GM23338 (cell line): ENCODE results near the gene MARCHF3. TPM values are rescaled to one million over a fixed set of nuclear protein-coding genes. Genes with fewer than 3 reads are reported as not detected.

Experiments
- ATAC-seq: fragments of 200-7000 bp; cut with Tn5 transposase; 3 replicates; pipeline ENCODE4 v1.9.1; 2020
- DNase-seq: peaks from one replicate; pipeline ENCODE4 v3.0.0-alpha.2; 2015; ENCODE audit warnings: low spot score
- H2AFZ ChIP-seq: fragments of 200-600 bp; sonication (generic); 2 replicates; pipeline ENCODE4 v1.8.0; 2016; ENCODE audit warnings: antibody characterized with exemption, mild to moderate bottlenecking, moderate library complexity
- H3F3A ChIP-seq: fragments of 200-600 bp; sonication (generic); replicated peaks from 2 replicates; pipeline ENCODE4 v1.8.0; 2017; ENCODE audit warnings: antibody characterized with exemption, mixed run types, low read depth
- H3K27ac ChIP-seq: fragments of 200-600 bp; sonication (generic); 2 replicates; pipeline ENCODE4 v1.6.1; 2016; ENCODE audit warnings: low read depth
- H3K27me3 ChIP-seq: fragments of 200-600 bp; sonication (generic); 2 replicates; pipeline ENCODE4 v1.8.0; 2016; ENCODE audit warnings: mild to moderate bottlenecking, mixed run types, moderate library complexity; ENCODE audit not compliant: insufficient read depth
- H3K36me3 ChIP-seq: fragments of 200-600 bp; sonication (generic); 2 replicates; pipeline ENCODE4 v1.8.0; 2016; ENCODE audit warnings: mild to moderate bottlenecking; ENCODE audit not compliant: insufficient read depth
- H3K4me1 ChIP-seq: fragments of 200-600 bp; sonication (generic); 2 replicates; pipeline ENCODE4 v1.8.0; 2016; ENCODE audit warnings: mild to moderate bottlenecking, moderate library complexity; ENCODE audit not compliant: insufficient read depth
- H3K4me2 ChIP-seq: fragments of 200-600 bp; sonication (generic); 2 replicates; pipeline ENCODE4 v1.7.1; 2017; ENCODE audit warnings: mixed run types
- H3K4me3 ChIP-seq: fragments of 200-600 bp; sonication (generic); 2 replicates; pipeline ENCODE4 v1.6.1; 2016; ENCODE audit warnings: mixed run types
- H3K79me2 ChIP-seq: fragments of 200-600 bp; sonication (generic); replicated peaks from 2 replicates; pipeline ENCODE4 v1.8.0; 2017; ENCODE audit warnings: mild to moderate bottlenecking; ENCODE audit not compliant: insufficient read depth
- H3K9me2 ChIP-seq: fragments of 200-600 bp; sonication (generic); 2 replicates; pipeline ENCODE4 v1.8.0; 2017; ENCODE audit not compliant: insufficient read depth
- H4K20me1 ChIP-seq: fragments of 200-600 bp; sonication (generic); replicated peaks from 2 replicates; pipeline ENCODE4 v1.8.0; 2017; ENCODE audit warnings: mild to moderate bottlenecking; ENCODE audit not compliant: insufficient read depth
- H3K27ac Mint-ChIP-seq: 2 replicates; pipeline ENCODE4 v1.8.0; 2020; ENCODE audit warnings: inconsistent platforms, mild to moderate bottlenecking, moderate library complexity, mixed read lengths
- H3K27me3 Mint-ChIP-seq: 3 replicates; pipeline ENCODE4 v1.8.0; 2022; ENCODE audit warnings: low read depth, mild to moderate bottlenecking, moderate library complexity, mixed read lengths, inconsistent platforms; ENCODE audit not compliant: insufficient read depth, poor library complexity
- H3K36me3 Mint-ChIP-seq: 3 replicates; pipeline ENCODE4 v1.8.0; 2021; ENCODE audit warnings: low read depth, mild to moderate bottlenecking, inconsistent platforms, moderate library complexity, mixed read lengths
- H3K4me1 Mint-ChIP-seq: 3 replicates; pipeline ENCODE4 v1.8.0; 2020; ENCODE audit warnings: mild to moderate bottlenecking, inconsistent platforms, mixed read lengths
- H3K4me3 Mint-ChIP-seq: 3 replicates; pipeline ENCODE4 v1.8.0; 2021; ENCODE audit warnings: moderate library complexity, mild to moderate bottlenecking, inconsistent platforms, mixed read lengths
- H3K9me3 Mint-ChIP-seq: 3 replicates; pipeline ENCODE4 v1.8.0; 2020; ENCODE audit warnings: moderate library complexity, mild to moderate bottlenecking, inconsistent platforms, mixed read lengths
- CREB1 ChIP-seq: fragments of 250-450 bp; sonication (Bioruptor Pico); IDR thresholded peaks from 2 replicates; pipeline ENCODE4 v1.5.0; 2020; ENCODE audit warnings: low read depth, mild to moderate bottlenecking, moderate library complexity
- ETS1 ChIP-seq: IDR thresholded peaks from 2 replicates; pipeline ENCODE4 v1.6.1; 2016; ENCODE audit warnings: antibody characterized with exemption
- EZH2phosphoT487 ChIP-seq: fragments of 200-600 bp; sonication (generic); IDR thresholded peaks from one replicate; pipeline ENCODE4 v1.8.1; 2018; ENCODE audit warnings: antibody characterized with exemption; ENCODE audit not compliant: unreplicated experiment
- JUNB ChIP-seq: IDR thresholded peaks from one replicate; pipeline ENCODE4 v1.6.1; 2016; ENCODE audit warnings: antibody characterized with exemption; ENCODE audit not compliant: unreplicated experiment
- NANOG ChIP-seq: IDR thresholded peaks from 2 replicates; pipeline ENCODE4 v1.6.1; 2016; ENCODE audit warnings: antibody characterized with exemption, borderline replicate concordance
- ZNF114 ChIP-seq: fragments of 250-450 bp; sonication (Bioruptor Pico); IDR thresholded peaks from 2 replicates; pipeline ENCODE4 v1.5.0; 2020; ENCODE audit warnings: mild to moderate bottlenecking, moderate library complexity
- ZNF331 ChIP-seq: fragments of 250-450 bp; sonication (Bioruptor Pico); IDR thresholded peaks from 2 replicates; pipeline ENCODE4 v1.5.0; 2020; ENCODE audit warnings: low read depth, mild to moderate bottlenecking, moderate library complexity
- ZNF462 ChIP-seq: fragments of 250-450 bp; sonication (Bioruptor Pico); IDR thresholded peaks from 2 replicates; pipeline ENCODE4 v1.5.0; 2020; ENCODE audit warnings: mild to moderate bottlenecking, moderate library complexity
- polyA plus RNA-seq: library from polyadenylated mRNA; unstranded; fragments of >200 nt; fragmentation: Nextera tagmentation; extraction: Ambion mirVana; gene quantifications from 2 replicates; pipeline ENCODE4 v1.2.1, GENCODE V29; 2016
- total RNA-seq: library from RNA; depleted of rRNA; stranded (reverse); fragments of >200 nt; shearing (Covaris generic); gene quantifications from 2 replicates; pipeline ENCODE4 v1.2.3, GENCODE V29; 2014
- TF ChIP-seq, protein P1 (sequence below): IDR thresholded peaks from one replicate; pipeline ENCODE4 v1.6.1; 2018; ENCODE audit warnings: antibody characterized with exemption; ENCODE audit not compliant: unreplicated experiment
- TF ChIP-seq, protein P2 (sequence below), 2 experiments: fragments of 200-600 bp in 1 of 2; sonication (generic) in 1 of 2; conservative IDR thresholded peaks; 2 replicates each; pipeline versions ENCODE4 v1.5.1 to v1.6.1; 2016 to 2017; ENCODE audit warnings: antibody characterized with exemption in 2 of 2, low read depth in 2 of 2, mild to moderate bottlenecking in 2 of 2, moderate library complexity in 1 of 2

The MARCHF3 gene
- total and polyA plus RNA-seq, 2 experiments from 2014 or later, result 7.0 to 12.7 TPM

DNA sequence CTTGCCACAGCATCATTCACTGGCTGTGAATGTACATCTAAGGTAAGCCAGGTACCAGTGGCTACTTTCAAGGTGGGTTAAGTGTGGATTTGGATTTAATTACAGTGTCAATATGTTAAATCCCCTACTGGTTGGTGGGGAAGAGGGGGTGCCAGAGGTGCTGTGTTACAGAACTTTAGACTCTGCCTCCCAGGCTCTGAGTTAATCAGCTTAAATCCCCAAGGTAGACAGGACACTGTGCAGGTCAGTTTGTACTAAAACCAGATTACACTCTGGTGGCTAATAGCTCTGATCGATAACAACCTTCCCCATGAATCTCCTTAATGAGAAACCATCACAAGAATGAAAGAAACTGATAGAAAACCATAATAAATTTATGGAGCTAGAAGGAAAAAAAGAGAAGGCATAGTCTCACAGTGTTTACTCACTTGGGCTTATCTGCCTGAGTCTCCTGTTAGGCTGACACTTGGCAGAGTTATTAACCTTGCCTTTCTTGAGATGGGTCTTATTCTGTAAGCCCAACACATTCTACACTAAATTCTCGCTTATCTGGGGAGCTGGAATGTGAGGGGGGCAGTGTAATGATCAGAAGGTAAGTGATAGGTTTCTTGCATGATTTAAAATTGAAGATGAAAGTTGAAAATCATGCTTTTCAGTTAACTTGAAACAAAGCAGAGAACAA is 146.7 kb downstream of the MARCHF3 start (continued):
- TF ChIP-seq, protein P1, sequence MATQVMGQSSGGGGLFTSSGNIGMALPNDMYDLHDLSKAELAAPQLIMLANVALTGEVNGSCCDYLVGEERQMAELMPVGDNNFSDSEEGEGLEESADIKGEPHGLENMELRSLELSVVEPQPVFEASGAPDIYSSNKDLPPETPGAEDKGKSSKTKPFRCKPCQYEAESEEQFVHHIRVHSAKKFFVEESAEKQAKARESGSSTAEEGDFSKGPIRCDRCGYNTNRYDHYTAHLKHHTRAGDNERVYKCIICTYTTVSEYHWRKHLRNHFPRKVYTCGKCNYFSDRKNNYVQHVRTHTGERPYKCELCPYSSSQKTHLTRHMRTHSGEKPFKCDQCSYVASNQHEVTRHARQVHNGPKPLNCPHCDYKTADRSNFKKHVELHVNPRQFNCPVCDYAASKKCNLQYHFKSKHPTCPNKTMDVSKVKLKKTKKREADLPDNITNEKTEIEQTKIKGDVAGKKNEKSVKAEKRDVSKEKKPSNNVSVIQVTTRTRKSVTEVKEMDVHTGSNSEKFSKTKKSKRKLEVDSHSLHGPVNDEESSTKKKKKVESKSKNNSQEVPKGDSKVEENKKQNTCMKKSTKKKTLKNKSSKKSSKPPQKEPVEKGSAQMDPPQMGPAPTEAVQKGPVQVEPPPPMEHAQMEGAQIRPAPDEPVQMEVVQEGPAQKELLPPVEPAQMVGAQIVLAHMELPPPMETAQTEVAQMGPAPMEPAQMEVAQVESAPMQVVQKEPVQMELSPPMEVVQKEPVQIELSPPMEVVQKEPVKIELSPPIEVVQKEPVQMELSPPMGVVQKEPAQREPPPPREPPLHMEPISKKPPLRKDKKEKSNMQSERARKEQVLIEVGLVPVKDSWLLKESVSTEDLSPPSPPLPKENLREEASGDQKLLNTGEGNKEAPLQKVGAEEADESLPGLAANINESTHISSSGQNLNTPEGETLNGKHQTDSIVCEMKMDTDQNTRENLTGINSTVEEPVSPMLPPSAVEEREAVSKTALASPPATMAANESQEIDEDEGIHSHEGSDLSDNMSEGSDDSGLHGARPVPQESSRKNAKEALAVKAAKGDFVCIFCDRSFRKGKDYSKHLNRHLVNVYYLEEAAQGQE, result no peak
- TF ChIP-seq ZNF114 (CRISPR knock-in tag) (no peak), ZNF331 (CRISPR knock-in tag) (no peak)

GRCh38 chr5:126881821-126882600 is 148.3 kb downstream of the MARCHF3 start:
- Histone ChIP-seq H3K27me3 (no peaks in the 10 kb centered on the region), H3K4me2 (no peak overlapping the region), H4K20me1 (no peaks in the 10 kb centered on the region), H3K27ac (no peak overlapping the region), H3K4me3 (no peak overlapping the region), H3K79me2 (no peaks in the 10 kb centered on the region), H3K4me1 (no peaks in the 10 kb centered on the region), H3F3A (no peaks in the 10 kb centered on the region), H3K9me2 (no peaks in the 10 kb centered on the region; the same call in 1 of the 2 replicates), H2AFZ (no peak overlapping the region), H3K36me3 (no peaks in the 10 kb centered on the region)
- Mint-ChIP-seq H3K27ac (no peak overlapping the region), H3K4me3 (no peak overlapping the region), H3K27me3 (no peaks in the 10 kb centered on the region), H3K9me3 (no peaks in the 10 kb centered on the region), H3K4me1 (peaks cover 2% of the 10 kb centered on the region; the same call in 2 of the 3 replicates), H3K36me3 (no peaks in the 10 kb centered on the region)
- no peak for ATAC-seq
- no peak for TF ChIP-seq ZNF462 (CRISPR knock-in tag)
- TF ChIP-seq, protein P2, sequence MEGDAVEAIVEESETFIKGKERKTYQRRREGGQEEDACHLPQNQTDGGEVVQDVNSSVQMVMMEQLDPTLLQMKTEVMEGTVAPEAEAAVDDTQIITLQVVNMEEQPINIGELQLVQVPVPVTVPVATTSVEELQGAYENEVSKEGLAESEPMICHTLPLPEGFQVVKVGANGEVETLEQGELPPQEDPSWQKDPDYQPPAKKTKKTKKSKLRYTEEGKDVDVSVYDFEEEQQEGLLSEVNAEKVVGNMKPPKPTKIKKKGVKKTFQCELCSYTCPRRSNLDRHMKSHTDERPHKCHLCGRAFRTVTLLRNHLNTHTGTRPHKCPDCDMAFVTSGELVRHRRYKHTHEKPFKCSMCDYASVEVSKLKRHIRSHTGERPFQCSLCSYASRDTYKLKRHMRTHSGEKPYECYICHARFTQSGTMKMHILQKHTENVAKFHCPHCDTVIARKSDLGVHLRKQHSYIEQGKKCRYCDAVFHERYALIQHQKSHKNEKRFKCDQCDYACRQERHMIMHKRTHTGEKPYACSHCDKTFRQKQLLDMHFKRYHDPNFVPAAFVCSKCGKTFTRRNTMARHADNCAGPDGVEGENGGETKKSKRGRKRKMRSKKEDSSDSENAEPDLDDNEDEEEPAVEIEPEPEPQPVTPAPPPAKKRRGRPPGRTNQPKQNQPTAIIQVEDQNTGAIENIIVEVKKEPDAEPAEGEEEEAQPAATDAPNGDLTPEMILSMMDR (conservative IDR thresholded peaks at IDR 0.05; ENCODE audit: low read depth in 2 of 2), result no peak
- no peak for TF ChIP-seq JUNB
- no peak for TF ChIP-seq NANOG
- TF ChIP-seq EZH2phosphoT487, result no peak
- no peak for TF ChIP-seq ETS1
- no peak for TF ChIP-seq CREB1 (CRISPR knock-in tag)
- no peak for DNase-seq
